Neural cell (in vitro differentiated cells): ENCODE results near the gene KIRREL3. TPM values are rescaled to one million over a fixed set of nuclear protein-coding genes. Genes with fewer than 3 reads are reported as not detected.

Experiments used
- H2AFZ ChIP-seq: fragments of 200-600, 300-800 bp; sonication (generic), shearing (Covaris generic); 2 replicates; pipeline ENCODE4 v1.6.0; 2014; ENCODE audit warnings: low read depth, mild to moderate bottlenecking, antibody characterized with exemption, low read length, moderate library complexity
- H3F3A ChIP-seq: fragments of 200-600 bp; shearing (Covaris generic); 2 replicates; pipeline ENCODE4 v1.6.1; 2016; ENCODE audit warnings: mild to moderate bottlenecking, moderate library complexity, mixed read lengths, antibody characterized with exemption, low read length; ENCODE audit not compliant: insufficient read depth, poor library complexity, severe bottlenecking
- H3K27ac ChIP-seq: fragments of 200-600, 300-800 bp; sonication (generic), shearing (Covaris generic); 2 replicates; pipeline ENCODE4 v1.5.1; 2014; ENCODE audit warnings: mild to moderate bottlenecking, low read length, moderate library complexity
- H3K27me3 ChIP-seq: fragments of 300-800, 200-600 bp; sonication (generic), shearing (Covaris generic); 2 replicates; pipeline ENCODE4 v1.6.0; 2014; ENCODE audit warnings: mild to moderate bottlenecking, low read depth, low read length, moderate library complexity; ENCODE audit not compliant: insufficient read depth
- H3K36me3 ChIP-seq: fragments of 300-800, 200-600 bp; sonication (generic), shearing (Covaris generic); 2 replicates; pipeline ENCODE4 v1.5.1; 2014; ENCODE audit warnings: mild to moderate bottlenecking, antibody characterized with exemption, low read length, moderate library complexity; ENCODE audit not compliant: insufficient read depth
- H3K4me2 ChIP-seq: fragments of 300-800, 200-600 bp; sonication (generic), shearing (Covaris generic); 2 replicates; pipeline ENCODE4 v1.6.0; 2014; ENCODE audit warnings: mild to moderate bottlenecking, low read length
- H3K4me3 ChIP-seq: fragments of 300-800, 200-600 bp; sonication (generic), shearing (Covaris generic); 2 replicates; pipeline ENCODE4 v1.5.1; 2014; ENCODE audit warnings: mild to moderate bottlenecking, low read length, moderate library complexity
- H3K79me2 ChIP-seq: fragments of 200-600 bp; shearing (Covaris generic); replicated peaks from 2 replicates; pipeline ENCODE4 v1.6.0; 2014; ENCODE audit warnings: mild to moderate bottlenecking, low read length, moderate library complexity; ENCODE audit not compliant: insufficient read depth
- H3K9ac ChIP-seq: fragments of 300-800, 200-600 bp; sonication (generic), shearing (Covaris generic); 2 replicates; pipeline ENCODE4 v1.6.1; 2016; ENCODE audit warnings: mild to moderate bottlenecking, low read length, mixed read lengths
- H3K9me2 ChIP-seq: fragments of 200-600 bp; shearing (Covaris generic); 2 replicates; pipeline ENCODE4 v1.6.1; 2016; ENCODE audit warnings: mild to moderate bottlenecking, low read length, mixed read lengths; ENCODE audit not compliant: insufficient read depth
- H3K9me3 ChIP-seq: fragments of 200-600, 300-800 bp; sonication (generic), shearing (Covaris generic); 2 replicates; pipeline ENCODE4 v1.6.1; 2016; ENCODE audit warnings: mild to moderate bottlenecking, mixed run types, low read length, moderate library complexity, mixed read lengths
- H4K20me1 ChIP-seq: fragments of 200-600 bp; shearing (Covaris generic); 2 replicates; pipeline ENCODE4 v1.6.1; 2016; ENCODE audit warnings: mild to moderate bottlenecking, mixed run types; ENCODE audit not compliant: insufficient read depth
- EP300 ChIP-seq: fragments of 450-650 bp; conservative IDR thresholded peaks from 2 replicates; pipeline ENCODE4 v1.6.1; 2014; ENCODE audit warnings: antibody characterized with exemption, mild to moderate bottlenecking, moderate library complexity; ENCODE audit not compliant: poor library complexity, severe bottlenecking
- EZH2 ChIP-seq: fragments of 200-600, 300-800 bp; shearing (Covaris generic), sonication (generic); IDR thresholded peaks from 2 replicates; pipeline ENCODE4 v1.6.1; 2014; ENCODE audit warnings: antibody characterized with exemption, low read length, borderline replicate concordance, mild to moderate bottlenecking; ENCODE audit not compliant: insufficient read depth, poor library complexity, severe bottlenecking
- MXI1 ChIP-seq: fragments of 450-650 bp; conservative IDR thresholded peaks from 2 replicates; pipeline ENCODE4 v1.6.1; 2014; ENCODE audit warnings: antibody characterized with exemption, mild to moderate bottlenecking; ENCODE audit not compliant: poor library complexity, severe bottlenecking
- POLR2AphosphoS5 ChIP-seq: IDR thresholded peaks from 2 replicates; pipeline ENCODE4 v1.6.1; 2012
- RAD21 ChIP-seq: fragments of 450-650 bp; conservative IDR thresholded peaks from 2 replicates; pipeline ENCODE4 v1.6.1; 2014; ENCODE audit warnings: antibody characterized with exemption, mild to moderate bottlenecking, moderate library complexity
- SMC3 ChIP-seq: fragments of 450-650 bp; conservative IDR thresholded peaks from 2 replicates; pipeline ENCODE4 v1.6.1; 2014; ENCODE audit warnings: antibody characterized with exemption, mild to moderate bottlenecking, moderate library complexity; ENCODE audit not compliant: poor library complexity
- TAF1 ChIP-seq: IDR thresholded peaks from 2 replicates; pipeline ENCODE4 v1.6.1; 2012; ENCODE audit warnings: low read depth
- polyA plus RNA-seq: library from polyadenylated mRNA; depleted of rRNA; stranded (reverse); fragments of >200 nt; gene quantifications from 2 replicates; pipeline ENCODE4 v1.2.3, GENCODE V29; 2014
- TF ChIP-seq, protein P1 (sequence below): IDR thresholded peaks from 2 replicates; pipeline ENCODE4 v1.6.1; 2012; ENCODE audit warnings: borderline replicate concordance
- TF ChIP-seq, protein P2 (sequence below): fragments of 450-650 bp; IDR thresholded peaks from 2 replicates; pipeline ENCODE4 v1.5.1; 2014; ENCODE audit warnings: antibody characterized with exemption, mild to moderate bottlenecking, moderate library complexity; ENCODE audit not compliant: poor library complexity, severe bottlenecking

Gene KIRREL3
- polyA plus RNA-seq, 1 donor from 2014 or later = 23.8 TPM

- TF ChIP-seq EZH2 (no peak), EP300 (no peak), TAF1 (no peak), SMC3 (no peak), MXI1 (no peak), POLR2AphosphoS5 (no peak), RAD21 (no peak)
- TF ChIP-seq, protein P1, sequence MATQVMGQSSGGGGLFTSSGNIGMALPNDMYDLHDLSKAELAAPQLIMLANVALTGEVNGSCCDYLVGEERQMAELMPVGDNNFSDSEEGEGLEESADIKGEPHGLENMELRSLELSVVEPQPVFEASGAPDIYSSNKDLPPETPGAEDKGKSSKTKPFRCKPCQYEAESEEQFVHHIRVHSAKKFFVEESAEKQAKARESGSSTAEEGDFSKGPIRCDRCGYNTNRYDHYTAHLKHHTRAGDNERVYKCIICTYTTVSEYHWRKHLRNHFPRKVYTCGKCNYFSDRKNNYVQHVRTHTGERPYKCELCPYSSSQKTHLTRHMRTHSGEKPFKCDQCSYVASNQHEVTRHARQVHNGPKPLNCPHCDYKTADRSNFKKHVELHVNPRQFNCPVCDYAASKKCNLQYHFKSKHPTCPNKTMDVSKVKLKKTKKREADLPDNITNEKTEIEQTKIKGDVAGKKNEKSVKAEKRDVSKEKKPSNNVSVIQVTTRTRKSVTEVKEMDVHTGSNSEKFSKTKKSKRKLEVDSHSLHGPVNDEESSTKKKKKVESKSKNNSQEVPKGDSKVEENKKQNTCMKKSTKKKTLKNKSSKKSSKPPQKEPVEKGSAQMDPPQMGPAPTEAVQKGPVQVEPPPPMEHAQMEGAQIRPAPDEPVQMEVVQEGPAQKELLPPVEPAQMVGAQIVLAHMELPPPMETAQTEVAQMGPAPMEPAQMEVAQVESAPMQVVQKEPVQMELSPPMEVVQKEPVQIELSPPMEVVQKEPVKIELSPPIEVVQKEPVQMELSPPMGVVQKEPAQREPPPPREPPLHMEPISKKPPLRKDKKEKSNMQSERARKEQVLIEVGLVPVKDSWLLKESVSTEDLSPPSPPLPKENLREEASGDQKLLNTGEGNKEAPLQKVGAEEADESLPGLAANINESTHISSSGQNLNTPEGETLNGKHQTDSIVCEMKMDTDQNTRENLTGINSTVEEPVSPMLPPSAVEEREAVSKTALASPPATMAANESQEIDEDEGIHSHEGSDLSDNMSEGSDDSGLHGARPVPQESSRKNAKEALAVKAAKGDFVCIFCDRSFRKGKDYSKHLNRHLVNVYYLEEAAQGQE = no peak
- TF ChIP-seq, protein P2, sequence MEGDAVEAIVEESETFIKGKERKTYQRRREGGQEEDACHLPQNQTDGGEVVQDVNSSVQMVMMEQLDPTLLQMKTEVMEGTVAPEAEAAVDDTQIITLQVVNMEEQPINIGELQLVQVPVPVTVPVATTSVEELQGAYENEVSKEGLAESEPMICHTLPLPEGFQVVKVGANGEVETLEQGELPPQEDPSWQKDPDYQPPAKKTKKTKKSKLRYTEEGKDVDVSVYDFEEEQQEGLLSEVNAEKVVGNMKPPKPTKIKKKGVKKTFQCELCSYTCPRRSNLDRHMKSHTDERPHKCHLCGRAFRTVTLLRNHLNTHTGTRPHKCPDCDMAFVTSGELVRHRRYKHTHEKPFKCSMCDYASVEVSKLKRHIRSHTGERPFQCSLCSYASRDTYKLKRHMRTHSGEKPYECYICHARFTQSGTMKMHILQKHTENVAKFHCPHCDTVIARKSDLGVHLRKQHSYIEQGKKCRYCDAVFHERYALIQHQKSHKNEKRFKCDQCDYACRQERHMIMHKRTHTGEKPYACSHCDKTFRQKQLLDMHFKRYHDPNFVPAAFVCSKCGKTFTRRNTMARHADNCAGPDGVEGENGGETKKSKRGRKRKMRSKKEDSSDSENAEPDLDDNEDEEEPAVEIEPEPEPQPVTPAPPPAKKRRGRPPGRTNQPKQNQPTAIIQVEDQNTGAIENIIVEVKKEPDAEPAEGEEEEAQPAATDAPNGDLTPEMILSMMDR = no peak
- no peaks in the 10 kb centered on the region for H3K79me2 ChIP-seq
Observed at GRCh38 chr11:126739499-126740145, 260.9 kb downstream of the KIRREL3 start.

DNA sequence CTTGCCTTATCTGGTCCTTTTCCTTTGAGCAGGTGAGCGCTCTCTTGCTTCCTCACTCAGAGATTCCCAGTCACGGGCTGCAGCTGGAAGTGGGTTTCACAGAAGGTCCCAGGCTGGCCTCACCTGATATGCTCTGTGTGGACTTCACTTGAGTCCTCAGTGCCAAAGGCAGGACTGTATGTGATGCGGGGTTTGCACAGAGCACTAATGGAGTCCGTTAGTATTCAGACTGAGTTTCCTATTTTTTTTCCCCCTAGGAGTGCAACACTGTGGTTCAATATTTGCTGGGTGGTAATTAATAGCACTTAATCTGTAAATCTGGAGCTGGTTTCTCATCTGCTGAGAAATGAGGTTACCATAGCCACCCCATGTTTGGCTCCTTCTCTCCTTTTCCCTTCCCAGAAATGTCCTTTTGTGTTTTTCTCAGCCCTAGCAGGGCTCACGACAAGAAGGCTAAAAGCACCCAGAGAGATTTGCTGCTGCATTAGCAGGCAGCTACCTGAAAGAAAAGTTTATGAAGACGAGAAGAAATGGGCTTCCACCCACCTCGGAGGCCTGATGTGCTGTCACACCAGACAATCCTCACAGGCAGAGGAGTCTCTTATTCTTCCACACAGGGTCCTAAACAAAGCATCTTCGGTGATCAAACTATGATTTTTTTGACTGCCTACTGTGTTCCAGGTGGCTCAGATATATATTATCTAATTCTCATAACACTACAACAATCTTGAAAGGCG is 262.1 kb downstream of the KIRREL3 start:
- no peak for TF ChIP-seq EZH2
- TF ChIP-seq, protein P1 = no peak
- Histone ChIP-seq H3K36me3 (no peaks in the 10 kb centered on the region), H3K9me3 (no peaks in the 10 kb centered on the region), H3K9ac (no peak overlapping the region), H3K27me3 (no peaks in the 10 kb centered on the region), H2AFZ (no peak overlapping the region), H3K79me2 (no peaks in the 10 kb centered on the region), H3F3A (no peaks in the 10 kb centered on the region), H3K27ac (no peak overlapping the region), H3K9me2 (no peaks in the 10 kb centered on the region), H3K4me3 (no peak overlapping the region), H4K20me1 (no peaks in the 10 kb centered on the region), H3K4me2 (no peak overlapping the region)

More at GRCh38 chr11:126739499-126740145, 260.9 kb downstream of the KIRREL3 start:
- Histone ChIP-seq H3K27ac (no peak overlapping the region), H3F3A (no peaks in the 10 kb centered on the region), H3K27me3 (no peaks in the 10 kb centered on the region), H3K9me2 (no peaks in the 10 kb centered on the region), H3K9ac (no peak overlapping the region), H3K9me3 (no peaks in the 10 kb centered on the region), H4K20me1 (no peaks in the 10 kb centered on the region), H3K36me3 (no peaks in the 10 kb centered on the region), H3K4me2 (no peak overlapping the region), H2AFZ (no peak overlapping the region), H3K4me3 (no peak overlapping the region)
